Mesothelial cell of epicardium (in vitro differentiated cells): ENCODE results near the gene TGFB3. TPM values are rescaled to one million over a fixed set of nuclear protein-coding genes. Genes with fewer than 3 reads are reported as not detected.
A peak's percentile ranks its signal among the peaks of the same experiment; 100 is the strongest.

Experiments used
- DNase-seq, 2 experiments: peaks; one replicate each; pipeline ENCODE4 v3.0.0; 2021; ENCODE audit warnings: low spot score in 2 of 2; ENCODE audit not compliant: unreplicated experiment in 2 of 2
- H3K27ac Mint-ChIP-seq: 2 replicates; pipeline ENCODE4 v1.8.0; 2021; ENCODE audit warnings: mixed read lengths
- H3K27me3 Mint-ChIP-seq: 2 replicates; pipeline ENCODE4 v1.8.0; 2021; ENCODE audit warnings: low read depth, mixed read lengths
- H3K36me3 Mint-ChIP-seq: 2 replicates; pipeline ENCODE4 v1.8.0; 2021; ENCODE audit warnings: mixed read lengths
- H3K4me1 Mint-ChIP-seq: 2 replicates; pipeline ENCODE4 v1.8.0; 2021; ENCODE audit warnings: mixed read lengths
- H3K4me3 Mint-ChIP-seq: 2 replicates; pipeline ENCODE4 v1.8.0; 2021; ENCODE audit warnings: mild to moderate bottlenecking, moderate library complexity, mixed read lengths
- H3K9me3 Mint-ChIP-seq: 2 replicates; pipeline ENCODE4 v1.8.0; 2021; ENCODE audit warnings: mixed read lengths
- total RNA-seq: library from RNA; stranded (reverse); gene quantifications from 3 replicates; pipeline ENCODE4 v1.2.1, GENCODE V29; 2021
- TF ChIP-seq, protein P1 (sequence below): fragments of 200-600 bp; sonication (generic); IDR thresholded peaks from one replicate; pipeline ENCODE4 v1.5.0; 2021; ENCODE audit warnings: antibody characterized with exemption; ENCODE audit not compliant: unreplicated experiment

The TGFB3 gene
- total RNA-seq, 1 donor from 2014 or later, result 62.0 TPM

DNA sequence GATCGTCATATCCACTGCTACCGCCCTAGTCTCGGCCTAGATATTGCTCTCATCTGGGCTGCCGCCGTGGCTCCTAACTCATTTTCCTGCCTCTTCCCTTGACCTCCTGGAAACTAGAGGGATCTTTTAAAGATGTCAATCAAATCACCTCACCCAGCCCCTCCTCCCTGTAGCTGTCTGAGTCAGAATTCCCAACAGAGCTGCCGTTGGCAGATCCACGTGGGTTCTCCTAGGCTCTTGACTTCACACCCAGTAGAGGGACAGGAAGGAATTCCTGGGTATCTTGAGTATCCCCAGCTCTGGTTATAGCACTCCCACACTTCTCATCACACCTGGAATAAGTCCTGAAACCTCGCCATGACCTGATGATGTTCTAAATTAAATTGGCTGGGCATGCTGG is 11.9 kb downstream of the TGFB3 start:
- Mint-ChIP-seq H3K27ac (no peak overlapping the region), H3K4me3 (no peak overlapping the region), H3K36me3 (peaks cover 42% of the 10 kb centered on the region), H3K4me1 (peaks cover 11% of the 10 kb centered on the region), H3K27me3 (no peaks in the 10 kb centered on the region), H3K9me3 (no peaks in the 10 kb centered on the region)
- no peak for DNase-seq
- TF ChIP-seq, protein P1, sequence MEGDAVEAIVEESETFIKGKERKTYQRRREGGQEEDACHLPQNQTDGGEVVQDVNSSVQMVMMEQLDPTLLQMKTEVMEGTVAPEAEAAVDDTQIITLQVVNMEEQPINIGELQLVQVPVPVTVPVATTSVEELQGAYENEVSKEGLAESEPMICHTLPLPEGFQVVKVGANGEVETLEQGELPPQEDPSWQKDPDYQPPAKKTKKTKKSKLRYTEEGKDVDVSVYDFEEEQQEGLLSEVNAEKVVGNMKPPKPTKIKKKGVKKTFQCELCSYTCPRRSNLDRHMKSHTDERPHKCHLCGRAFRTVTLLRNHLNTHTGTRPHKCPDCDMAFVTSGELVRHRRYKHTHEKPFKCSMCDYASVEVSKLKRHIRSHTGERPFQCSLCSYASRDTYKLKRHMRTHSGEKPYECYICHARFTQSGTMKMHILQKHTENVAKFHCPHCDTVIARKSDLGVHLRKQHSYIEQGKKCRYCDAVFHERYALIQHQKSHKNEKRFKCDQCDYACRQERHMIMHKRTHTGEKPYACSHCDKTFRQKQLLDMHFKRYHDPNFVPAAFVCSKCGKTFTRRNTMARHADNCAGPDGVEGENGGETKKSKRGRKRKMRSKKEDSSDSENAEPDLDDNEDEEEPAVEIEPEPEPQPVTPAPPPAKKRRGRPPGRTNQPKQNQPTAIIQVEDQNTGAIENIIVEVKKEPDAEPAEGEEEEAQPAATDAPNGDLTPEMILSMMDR, result no peak

DNA sequence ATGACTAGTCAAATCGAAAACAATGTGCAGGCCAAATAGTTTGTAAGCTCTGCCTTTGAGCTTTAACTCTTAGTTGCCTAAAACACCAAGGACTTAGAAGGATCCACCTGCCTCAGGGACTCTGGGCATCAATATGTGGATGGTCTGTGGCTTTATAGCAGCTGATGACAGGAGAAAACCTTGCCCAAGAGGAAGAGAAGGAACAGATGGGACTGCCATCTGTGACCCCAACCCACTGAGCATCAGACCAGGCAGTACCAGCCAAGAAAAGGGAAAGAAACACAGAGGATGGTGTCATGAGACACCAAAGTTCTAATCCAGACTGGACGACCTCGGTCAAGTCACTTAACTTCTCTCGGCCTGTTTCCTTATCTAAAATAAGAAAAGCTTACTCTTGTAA is 12.7 kb downstream of the TGFB3 start:
- Mint-ChIP-seq H3K36me3 (peaks cover 48% of the 10 kb centered on the region), H3K4me1 (peaks cover 11% of the 10 kb centered on the region), H3K27ac (no peak overlapping the region), H3K27me3 (no peaks in the 10 kb centered on the region), H3K9me3 (no peaks in the 10 kb centered on the region), H3K4me3 (no peak overlapping the region)
- TF ChIP-seq, protein P1, result no peak
- DNase-seq, result no peak

DNA sequence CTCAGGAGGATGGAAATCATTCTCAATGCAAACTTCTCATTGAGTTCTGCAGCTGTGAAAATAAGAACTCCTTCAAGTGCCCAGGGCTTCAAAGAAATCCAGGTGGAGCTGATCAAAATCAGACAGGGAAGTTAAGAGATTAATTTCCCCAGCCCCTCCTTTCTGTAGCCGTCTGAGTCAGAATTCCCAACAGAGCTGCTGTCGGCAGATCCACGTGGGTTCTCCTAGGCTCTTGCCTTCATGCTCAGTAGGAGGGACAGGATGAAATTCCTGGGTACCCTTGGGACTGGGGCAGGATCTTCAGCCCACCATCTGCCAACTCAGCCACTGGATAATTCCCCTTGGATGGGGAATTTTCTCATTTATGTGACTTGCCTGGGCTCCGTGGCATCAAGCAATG is 13.3 kb downstream of the TGFB3 start:
- H3K36me3 Mint-ChIP-seq, result peaks cover 52% of the 10 kb centered on the region
- TF ChIP-seq, protein P1, result no peak
- no peak overlapping the region for H3K4me3 Mint-ChIP-seq
- H3K9me3 Mint-ChIP-seq, result no peaks in the 10 kb centered on the region
- H3K4me1 Mint-ChIP-seq, result peaks cover 11% of the 10 kb centered on the region
- no peak overlapping the region for H3K27ac Mint-ChIP-seq
- no peaks in the 10 kb centered on the region for H3K27me3 Mint-ChIP-seq
- DNase-seq, result no peak

DNA sequence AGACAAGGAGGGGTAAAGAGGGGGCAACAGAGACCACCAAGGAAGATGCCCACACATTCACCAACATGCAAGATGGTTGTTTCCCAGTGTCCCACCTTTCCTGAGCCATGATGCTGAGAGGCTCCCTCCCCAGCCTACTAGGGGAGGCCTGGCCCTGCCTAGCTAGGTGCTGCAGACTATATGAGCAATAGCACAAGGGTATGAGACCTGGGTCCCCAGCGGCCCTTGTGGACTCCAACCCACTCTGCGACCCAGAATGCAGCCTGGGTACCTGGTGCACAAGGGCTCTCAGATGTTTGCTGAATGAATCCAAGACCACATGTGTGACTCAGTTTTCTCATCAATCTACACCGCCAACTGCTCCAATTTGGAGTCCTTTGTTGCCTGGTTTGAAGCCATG is 13.9 kb downstream of the TGFB3 start:
- Mint-ChIP-seq H3K4me3 (no peak overlapping the region), H3K9me3 (no peaks in the 10 kb centered on the region), H3K4me1 (peaks cover 6% of the 10 kb centered on the region), H3K27me3 (no peaks in the 10 kb centered on the region), H3K27ac (no peak overlapping the region), H3K36me3 (peaks cover 53% of the 10 kb centered on the region)
- no peak for DNase-seq
- TF ChIP-seq, protein P1, result no peak

DNA sequence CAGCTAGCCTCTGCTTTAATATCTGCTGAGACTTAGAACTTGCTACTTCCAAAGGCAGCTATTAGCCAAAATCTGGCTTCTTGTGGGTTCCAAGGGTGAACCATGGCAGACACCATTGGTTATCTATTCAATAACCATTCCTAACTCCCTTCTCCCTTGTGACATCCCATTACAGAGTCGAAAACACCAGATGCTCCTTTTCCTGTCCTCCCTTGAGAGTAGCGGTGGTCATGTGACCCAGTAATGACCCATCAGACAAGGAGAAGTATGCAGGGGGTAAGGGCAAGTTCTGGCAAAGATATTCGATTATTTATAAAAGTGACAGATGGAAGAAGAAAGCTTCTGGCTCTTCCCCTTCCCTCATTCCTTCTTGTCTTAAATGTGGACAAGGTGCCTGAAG is 20.1 kb downstream of the TGFB3 start:
- peaks cover 5% of the 10 kb centered on the region for H3K4me1 Mint-ChIP-seq
- H3K9me3 Mint-ChIP-seq, result no peaks in the 10 kb centered on the region
- H3K27ac Mint-ChIP-seq, result no peak overlapping the region
- no peaks in the 10 kb centered on the region for H3K27me3 Mint-ChIP-seq
- peaks cover 72% of the 10 kb centered on the region for H3K36me3 Mint-ChIP-seq
- H3K4me3 Mint-ChIP-seq, result no peak overlapping the region
- TF ChIP-seq, protein P1, result no peak
- no peak for DNase-seq

DNA sequence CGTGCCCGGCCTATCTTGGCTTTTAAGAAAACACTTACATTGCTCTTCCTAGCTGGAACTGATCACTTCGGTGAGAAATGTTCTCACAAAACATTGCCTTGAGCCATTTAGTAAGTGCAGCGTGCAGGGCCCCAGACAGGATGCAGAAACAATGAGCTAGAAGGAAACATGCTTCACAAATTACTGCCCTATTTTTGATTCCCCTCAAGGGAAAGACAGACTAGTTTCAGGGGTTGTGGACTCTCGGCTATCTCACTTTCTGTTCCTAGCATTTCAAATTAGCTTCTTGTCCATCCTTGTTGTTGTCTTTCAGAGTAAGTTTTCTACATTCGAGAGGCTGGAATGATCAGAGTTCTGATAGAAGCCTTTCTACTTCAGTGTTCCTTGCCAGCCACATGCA is 21.6 kb downstream of the TGFB3 start:
- Mint-ChIP-seq H3K27me3 (no peaks in the 10 kb centered on the region), H3K27ac (peak overlapping the region; percentile 54), H3K4me3 (no peak overlapping the region), H3K9me3 (no peaks in the 10 kb centered on the region), H3K36me3 (peaks cover 58% of the 10 kb centered on the region), H3K4me1 (peaks cover 5% of the 10 kb centered on the region)
- DNase-seq, result no peak
- TF ChIP-seq, protein P1, result no peak
